ENCODE results near the gene KRTAP20-2.

Gene KRTAP20-2

DNA sequence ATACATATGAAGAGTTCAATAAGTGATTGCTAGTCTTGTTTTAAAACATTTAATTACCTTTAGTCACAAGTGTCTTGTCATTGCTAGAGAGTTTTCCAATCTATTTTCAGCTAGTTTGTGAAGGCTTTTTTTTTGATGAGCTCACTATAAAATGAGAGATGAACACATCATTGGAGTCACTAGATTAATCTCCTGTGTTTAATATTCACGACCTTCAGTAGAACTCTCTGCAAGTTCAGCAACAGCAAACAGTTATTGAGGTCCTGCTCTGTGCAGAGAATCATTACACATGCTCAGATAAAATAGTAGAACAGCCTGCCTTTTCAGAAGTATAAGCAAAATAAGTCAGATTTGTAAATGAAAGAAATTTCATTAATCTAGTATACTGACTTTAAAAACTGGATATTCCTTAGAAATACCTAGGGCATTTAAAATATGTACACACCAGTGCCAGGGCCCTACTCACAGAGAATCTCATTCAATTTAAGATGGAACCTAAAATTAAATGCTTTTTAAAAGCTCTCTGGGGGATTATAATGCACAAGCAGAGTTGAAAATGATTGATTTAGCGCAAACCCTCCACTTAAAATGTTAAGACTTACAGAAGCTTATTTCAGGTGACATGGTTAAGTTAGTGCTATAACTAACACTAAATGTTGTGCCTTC is 38.1 kb downstream of the KRTAP20-2 start:
- no peak overlapping the region for H3K4me3 ChIP-seq
- no peak overlapping the region for H3K27ac ChIP-seq

DNA sequence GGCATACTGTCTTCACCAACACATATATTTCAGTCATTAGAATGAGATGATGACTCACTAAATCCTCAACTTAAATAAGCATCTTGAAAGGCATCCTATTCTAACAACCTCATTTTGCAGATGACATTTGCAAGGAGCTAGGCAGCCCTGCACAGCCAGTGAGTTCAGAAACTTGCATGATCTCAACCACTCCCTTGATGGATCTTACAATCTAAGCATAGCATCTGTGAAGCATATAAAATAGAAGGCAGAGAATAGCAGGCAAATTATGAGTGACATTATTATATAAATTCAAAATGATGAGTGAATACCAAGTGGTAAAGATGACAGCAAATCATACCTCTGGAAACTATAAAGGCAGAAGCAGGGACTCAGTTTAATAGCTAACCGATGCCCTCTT is 39.3 kb downstream of the KRTAP20-2 start:
- no peak overlapping the region for H3K4me3 ChIP-seq

DNA sequence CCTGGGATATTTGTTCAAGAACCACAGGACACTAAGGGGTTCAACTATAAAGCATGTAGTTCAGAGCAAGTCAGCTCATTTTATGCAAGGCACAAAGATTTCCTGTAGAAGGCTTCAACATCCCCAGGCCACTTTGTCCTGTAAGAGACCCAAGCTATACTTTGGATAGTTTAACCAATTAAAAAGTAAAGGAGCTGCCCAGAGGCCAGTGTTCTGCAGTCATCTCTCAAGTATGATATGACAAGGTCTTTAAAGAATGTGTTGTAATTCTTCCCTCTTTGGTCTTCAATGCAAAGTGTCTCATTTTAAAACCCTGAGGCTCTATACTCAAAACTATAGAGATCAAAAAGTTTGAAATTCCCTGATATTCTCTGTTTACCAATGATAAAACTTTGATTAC is 41.7 kb downstream of the KRTAP20-2 start:
- Histone ChIP-seq H3K27ac (no peak overlapping the region), H3K4me3 (no peak overlapping the region)

More for the DNA sequence above, 39.3 kb downstream of the KRTAP20-2 start:
- H3K27ac ChIP-seq = no peak overlapping the region

DNA sequence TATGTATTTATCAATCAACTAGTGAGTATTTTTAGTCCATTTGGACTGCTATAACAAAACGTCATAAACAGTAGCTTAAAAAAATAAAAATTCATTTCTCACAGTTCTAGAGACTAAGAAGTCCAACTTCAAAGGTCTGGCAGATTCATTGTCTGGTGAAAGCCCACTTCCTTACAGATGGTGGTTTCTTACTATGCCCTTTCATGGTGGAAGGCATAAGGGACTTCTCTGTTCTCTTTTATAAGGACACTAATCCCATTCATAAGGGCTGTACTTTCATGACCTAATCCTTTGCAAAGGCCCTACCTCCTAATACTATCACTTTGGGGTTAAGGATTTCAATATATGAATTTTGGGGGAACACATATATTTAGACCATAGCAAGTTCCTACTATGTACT is 45.6 kb downstream of the KRTAP20-2 start:
- no peak overlapping the region for H3K27ac ChIP-seq
- H3K4me3 ChIP-seq = no peak overlapping the region

DNA sequence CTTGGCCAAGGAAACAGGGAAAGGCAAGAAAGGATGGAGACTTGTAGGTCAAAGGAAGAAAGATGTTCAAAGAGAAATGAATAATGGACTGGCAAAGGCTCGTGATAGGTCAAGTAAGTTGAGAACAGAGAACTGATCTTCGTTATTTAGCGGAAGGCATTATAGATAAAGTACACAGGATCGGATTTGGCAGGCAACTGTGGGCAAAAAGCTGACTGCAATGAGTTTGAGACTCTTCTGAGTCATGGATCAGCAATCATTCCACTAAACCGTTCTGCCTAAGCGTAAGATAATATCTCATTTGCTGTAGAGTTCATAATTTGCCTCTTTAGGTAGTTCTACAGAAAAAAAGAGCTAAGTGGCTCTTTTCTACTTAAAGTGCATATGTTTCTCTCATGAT is 49.5 kb downstream of the KRTAP20-2 start:
- H3K27ac ChIP-seq = no peak overlapping the region
- no peak overlapping the region for H3K4me3 ChIP-seq
